Ectodermal cell (in vitro differentiated cells): ENCODE data around the gene WDR89.
"Not testable (repeated sequence)": the region's sequence is repeated elsewhere in the genome, so short reads cannot be mapped to it uniquely, and the experiment has no call there.

Source experiments
- H3K27ac ChIP-seq: 2 replicates; pipeline ENCODE4 v1.7.0; 2013; ENCODE audit warnings: mild to moderate bottlenecking, low read depth, low read length; ENCODE audit not compliant: insufficient read depth, poor library complexity, severe bottlenecking
- H3K27me3 ChIP-seq: 2 replicates; pipeline ENCODE4 v1.7.0; 2013; ENCODE audit warnings: mild to moderate bottlenecking, low read length; ENCODE audit not compliant: insufficient read depth, control insufficient read depth, poor library complexity, severe bottlenecking
- H3K36me3 ChIP-seq: one replicate; pipeline ENCODE4 v1.7.0; 2013; ENCODE audit warnings: low read length; ENCODE audit not compliant: control insufficient read depth, insufficient read depth
- H3K4me1 ChIP-seq: one replicate; pipeline ENCODE4 v1.7.0; 2013; ENCODE audit warnings: low read length; ENCODE audit not compliant: control insufficient read depth, insufficient read depth
- H3K4me3 ChIP-seq: 2 replicates; pipeline ENCODE4 v1.7.0; 2013; ENCODE audit warnings: low read depth, low read length, control low read depth; ENCODE audit not compliant: insufficient read depth
- H3K9me3 ChIP-seq: 2 replicates; pipeline ENCODE4 v1.7.0; 2013; ENCODE audit warnings: mild to moderate bottlenecking, low read length, moderate library complexity; ENCODE audit not compliant: control insufficient read depth
- WGBS, 2 experiments: methylation state at CpG; one replicate each; pipeline ENCODE4 v1.1.7; 2013; ENCODE audit warnings: missing lambda C conversion rate in 2 of 2; 5-methylcytosine and 5-hydroxymethylcytosine counted together

The WDR89 gene

DNA sequence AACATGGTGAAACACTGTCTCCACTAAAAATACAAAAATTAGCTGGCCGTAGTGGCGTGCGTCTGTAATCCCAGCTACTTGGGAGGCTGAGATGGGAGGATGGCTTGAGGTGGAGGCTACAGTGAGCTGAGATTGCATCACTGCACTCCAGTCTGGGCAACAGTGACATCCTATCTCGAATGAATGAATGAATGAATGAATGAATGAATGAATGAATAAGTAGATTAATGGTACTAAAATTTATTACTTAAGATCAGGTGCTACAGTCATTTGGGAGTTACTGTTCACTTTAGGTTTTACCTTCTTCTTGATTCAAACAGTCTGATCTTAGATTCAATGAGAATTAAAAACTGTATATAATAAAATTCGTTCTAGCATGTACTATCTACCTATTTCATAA is 31.6 kb upstream of the WDR89 start:
- Histone ChIP-seq H3K27ac (no peak overlapping the region), H3K27me3 (no peaks in the 10 kb centered on the region), H3K4me1 (no peaks in the 10 kb centered on the region), H3K4me3 (no peak overlapping the region), H3K9me3 (no peaks in the 10 kb centered on the region), H3K36me3 (no peaks in the 10 kb centered on the region)
- 89 to 90% methylated on average over 5 of the region's 5 CpGs for WGBS, 2 experiments

DNA sequence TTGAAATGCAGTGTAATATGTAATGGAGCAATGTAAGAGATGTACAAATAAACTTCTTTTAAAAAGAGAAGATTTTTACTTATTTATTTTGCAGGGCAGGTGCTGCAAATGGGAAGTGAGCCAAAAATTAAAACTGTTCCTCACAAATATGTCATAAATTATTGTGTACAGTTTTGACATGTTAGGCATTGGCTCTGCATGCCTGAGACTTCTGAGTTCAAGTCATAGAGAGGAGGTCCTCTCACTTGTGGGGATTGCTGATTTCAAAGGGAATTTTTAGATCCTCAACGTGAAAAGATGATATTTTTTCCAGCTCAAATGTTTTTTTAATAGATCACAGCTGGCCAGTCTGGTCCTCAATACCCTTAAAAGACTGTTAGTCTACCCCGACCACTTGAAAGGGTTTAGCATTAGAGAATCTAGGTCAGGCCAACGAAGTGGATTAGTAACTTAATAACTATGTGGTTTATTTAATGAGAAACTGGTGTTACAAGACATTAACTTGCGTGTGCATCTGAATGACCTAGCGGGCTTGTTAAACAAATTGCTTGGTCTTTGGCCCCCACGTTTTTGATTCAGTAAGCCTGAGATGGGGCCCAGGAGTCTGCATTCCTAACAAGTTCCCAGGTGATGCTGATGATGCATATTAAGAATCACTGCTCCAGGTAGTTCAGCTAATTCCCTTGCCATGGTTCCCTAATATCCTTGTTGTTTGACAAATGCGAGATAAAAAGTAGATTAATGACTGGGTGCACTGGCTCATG is 30.9 kb upstream of the WDR89 start:
- WGBS, 2 experiments = 87 to 89% methylated on average over 7 of the region's 7 CpGs
- no peaks in the 10 kb centered on the region for H3K9me3 ChIP-seq
- H3K36me3 ChIP-seq = no peaks in the 10 kb centered on the region
- no peaks in the 10 kb centered on the region for H3K4me1 ChIP-seq
- no peak overlapping the region for H3K4me3 ChIP-seq
- no peaks in the 10 kb centered on the region for H3K27me3 ChIP-seq
- H3K27ac ChIP-seq = no peak overlapping the region

DNA sequence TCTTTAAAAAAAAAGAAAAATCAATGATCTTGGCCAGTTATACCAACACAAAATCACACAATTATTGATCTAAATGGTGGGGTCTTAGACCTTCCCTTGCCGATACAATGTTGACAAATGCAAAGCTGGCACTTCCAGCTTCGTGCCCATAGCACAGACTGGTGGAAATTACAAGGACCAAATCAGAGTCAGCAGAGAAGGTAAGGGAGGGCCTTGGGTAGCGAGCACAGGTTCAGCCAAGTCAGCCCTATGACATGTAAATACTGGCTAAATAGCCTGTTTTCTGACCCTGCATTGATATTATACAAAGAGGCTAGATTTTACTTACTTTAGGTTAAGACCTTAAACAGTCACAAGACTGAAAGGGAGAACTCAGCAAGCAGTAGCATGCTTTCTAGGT is 30.3 kb upstream of the WDR89 start:
- Histone ChIP-seq H3K4me1 (no peaks in the 10 kb centered on the region), H3K27me3 (no peaks in the 10 kb centered on the region), H3K4me3 (no peak overlapping the region), H3K9me3 (no peaks in the 10 kb centered on the region), H3K36me3 (no peaks in the 10 kb centered on the region), H3K27ac (no peak overlapping the region)
- 84 to 88% methylated on average over 3 of the region's 3 CpGs for WGBS, 2 experiments

DNA sequence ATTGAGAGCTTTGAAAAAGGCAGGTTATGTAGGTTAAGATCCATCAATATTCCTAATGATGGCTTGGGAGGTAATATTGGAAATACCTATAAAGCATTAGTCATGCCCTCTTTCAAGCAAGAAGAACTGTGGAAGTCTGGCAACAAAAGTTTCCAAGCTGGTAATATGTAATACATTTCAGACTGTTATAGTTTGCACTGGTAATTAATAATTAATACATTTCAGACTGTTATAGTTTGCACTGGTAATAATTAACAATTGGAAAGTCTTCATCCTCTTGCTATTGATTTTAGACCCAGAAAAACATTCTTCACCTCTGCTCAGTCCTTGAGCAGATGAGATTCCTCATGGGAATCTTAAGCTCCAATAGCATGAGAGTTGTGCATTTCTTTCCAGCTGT is 29.0 kb upstream of the WDR89 start:
- H3K4me3 ChIP-seq = no peak overlapping the region
- no peaks in the 10 kb centered on the region for H3K9me3 ChIP-seq
- H3K27me3 ChIP-seq = no peaks in the 10 kb centered on the region
- H3K27ac ChIP-seq = no peak overlapping the region
- H3K36me3 ChIP-seq = no peaks in the 10 kb centered on the region
- no peaks in the 10 kb centered on the region for H3K4me1 ChIP-seq

DNA sequence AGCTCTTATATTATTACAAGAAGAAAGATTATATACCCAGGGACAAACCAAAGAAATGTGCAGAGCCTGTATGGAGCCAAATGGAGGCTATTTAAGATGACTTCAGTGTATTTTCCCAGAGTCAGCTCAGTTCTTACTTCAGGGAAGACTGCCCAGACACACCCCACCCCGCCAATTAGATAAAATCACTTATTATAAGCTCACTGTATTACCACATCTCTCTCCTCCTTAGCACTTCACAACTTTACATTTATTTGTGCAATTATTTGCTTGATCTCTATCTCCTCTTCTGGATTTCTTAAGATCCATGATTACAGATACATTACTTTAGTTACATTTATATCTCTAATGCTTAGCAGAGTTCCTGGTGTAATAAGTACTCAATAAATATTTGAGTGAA is 24.7 kb upstream of the WDR89 start:
- Histone ChIP-seq H3K9me3 (no peaks in the 10 kb centered on the region), H3K36me3 (no peaks in the 10 kb centered on the region), H3K4me3 (no peak overlapping the region), H3K4me1 (no peaks in the 10 kb centered on the region), H3K27me3 (no peaks in the 10 kb centered on the region), H3K27ac (no peak overlapping the region)
- 79 to 83% methylated on average over 1 of the region's 1 CpG for WGBS, 2 experiments

DNA sequence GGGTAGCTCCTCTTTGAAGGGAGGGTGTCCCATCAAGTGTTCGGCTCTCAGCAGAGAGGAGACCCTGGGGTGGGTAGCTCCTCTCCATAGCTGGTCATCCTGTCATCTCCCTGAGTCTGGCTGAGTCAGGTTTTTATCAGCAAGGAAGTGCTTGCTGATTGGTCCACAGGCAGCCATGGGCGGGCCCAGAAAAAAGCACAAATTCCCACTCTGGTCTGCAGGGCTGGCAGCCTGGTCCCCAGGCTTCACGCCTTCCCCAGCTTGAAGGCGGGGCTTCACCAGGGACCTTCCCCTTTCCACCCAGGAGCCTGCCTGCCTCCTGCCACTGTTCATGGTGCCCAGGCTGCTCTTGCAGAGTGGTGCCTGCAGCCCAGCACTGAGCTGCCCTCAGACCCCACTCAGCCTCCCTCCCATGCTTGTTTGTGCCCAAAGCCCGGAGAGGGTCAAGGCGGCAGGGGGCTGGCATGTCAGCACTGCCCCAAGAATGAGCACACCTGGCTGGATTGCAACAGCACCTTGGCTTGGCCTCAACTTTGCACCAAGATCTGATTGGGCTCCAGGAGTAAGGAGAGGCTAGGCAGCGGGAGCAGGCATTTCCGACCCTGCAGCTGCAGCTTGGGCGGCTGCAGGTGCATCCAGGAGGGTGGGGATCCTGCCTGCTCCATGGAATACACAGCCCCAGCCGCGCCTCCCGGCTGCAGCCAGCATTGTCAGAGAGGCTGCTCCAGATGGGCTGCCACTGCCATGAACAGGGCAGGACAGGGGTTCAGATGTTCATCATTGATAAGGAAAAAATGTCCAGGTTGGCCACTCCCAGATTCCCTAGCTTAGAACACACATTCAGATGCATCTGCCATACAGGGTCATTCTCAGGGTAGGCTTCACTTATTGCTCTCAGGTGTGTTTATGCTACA is 22.0 kb upstream of the WDR89 start:
- Histone ChIP-seq H3K9me3 (no peaks in the 10 kb centered on the region), H3K36me3 (no peaks in the 10 kb centered on the region), H3K4me3 (no peak overlapping the region), H3K4me1 (no peaks in the 10 kb centered on the region), H3K27me3 (no peaks in the 10 kb centered on the region), H3K27ac (no peak overlapping the region)
- WGBS, 2 experiments = 93% methylated on average over 12 of the region's 12 CpGs

DNA sequence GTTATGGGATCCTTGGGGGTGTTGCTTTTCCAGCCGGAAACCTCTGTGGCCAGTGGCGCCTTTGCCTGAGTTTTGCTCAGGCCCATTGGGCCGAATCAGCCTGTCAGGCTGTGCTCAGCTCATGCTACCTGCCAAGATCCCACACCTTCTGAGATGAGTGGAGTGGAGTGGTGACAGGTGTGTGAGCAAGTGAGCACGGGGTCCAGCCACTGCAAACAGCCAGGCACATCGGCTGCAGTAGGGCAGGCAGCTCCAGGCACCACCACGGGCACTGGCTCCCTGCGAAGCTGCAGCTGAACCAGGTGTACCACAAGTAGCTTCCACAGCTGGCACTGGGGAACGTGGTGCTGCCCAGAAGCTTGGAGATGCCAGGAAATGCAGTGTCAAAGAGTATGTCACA is 21.1 kb upstream of the WDR89 start:
- no peak overlapping the region for H3K4me3 ChIP-seq
- no peaks in the 10 kb centered on the region for H3K27me3 ChIP-seq
- no peak overlapping the region for H3K27ac ChIP-seq
- no peaks in the 10 kb centered on the region for H3K36me3 ChIP-seq
- WGBS, 2 experiments = 95 to 97% methylated on average over 8 of the region's 8 CpGs
- H3K9me3 ChIP-seq = no peaks in the 10 kb centered on the region
- no peaks in the 10 kb centered on the region for H3K4me1 ChIP-seq

DNA sequence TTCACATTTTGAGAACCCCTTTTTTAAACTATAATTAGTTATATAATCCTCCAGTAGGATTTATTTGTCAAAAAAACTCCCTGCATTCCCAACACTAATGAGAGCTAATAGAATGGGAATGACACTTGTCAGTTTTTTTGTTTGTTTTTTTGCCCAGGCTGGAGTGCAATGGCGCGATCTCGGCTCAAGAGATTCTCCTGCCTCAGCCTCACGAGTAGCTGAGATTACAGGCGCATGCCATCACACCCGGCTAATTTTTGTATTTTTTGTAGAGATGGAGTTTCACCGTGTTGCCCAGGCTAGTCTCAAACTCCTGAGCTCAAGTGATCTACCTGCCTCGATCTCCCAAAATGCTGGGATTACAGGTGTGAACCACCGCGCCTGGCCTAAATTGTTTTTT is 20.2 kb upstream of the WDR89 start:
- H3K4me3 ChIP-seq, H3K27me3 ChIP-seq, H3K9me3 ChIP-seq, H3K27ac ChIP-seq, H3K36me3 ChIP-seq, H3K4me1 ChIP-seq: not testable (repeated sequence)
- 96 to 98% methylated on average over 10 of the region's 10 CpGs for WGBS, 2 experiments

DNA sequence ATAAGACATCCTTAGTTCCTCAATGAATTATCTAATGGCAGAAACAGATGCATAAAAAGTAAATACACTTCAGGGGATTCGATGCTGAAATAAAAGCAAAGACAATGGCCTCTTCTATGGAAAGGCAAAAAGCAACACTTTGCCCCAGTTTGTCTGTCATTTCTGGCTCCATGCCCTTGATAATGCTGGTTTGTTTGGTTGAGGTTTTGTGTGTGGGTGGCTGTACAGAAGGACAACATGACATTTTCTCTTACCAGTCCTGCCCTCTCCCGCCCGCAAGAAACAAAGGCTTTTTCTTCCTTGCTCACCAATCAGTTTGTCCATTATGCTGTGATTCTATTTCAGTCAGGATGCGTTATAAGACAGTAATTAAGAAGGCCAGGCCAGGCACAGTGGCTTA is 18.1 kb upstream of the WDR89 start:
- H3K4me3 ChIP-seq = no peak overlapping the region
- WGBS, 2 experiments = 88 to 93% methylated on average over 4 of the region's 4 CpGs
- no peaks in the 10 kb centered on the region for H3K9me3 ChIP-seq
- no peaks in the 10 kb centered on the region for H3K36me3 ChIP-seq
- no peaks in the 10 kb centered on the region for H3K4me1 ChIP-seq
- no peak overlapping the region for H3K27ac ChIP-seq
- no peaks in the 10 kb centered on the region for H3K27me3 ChIP-seq

DNA sequence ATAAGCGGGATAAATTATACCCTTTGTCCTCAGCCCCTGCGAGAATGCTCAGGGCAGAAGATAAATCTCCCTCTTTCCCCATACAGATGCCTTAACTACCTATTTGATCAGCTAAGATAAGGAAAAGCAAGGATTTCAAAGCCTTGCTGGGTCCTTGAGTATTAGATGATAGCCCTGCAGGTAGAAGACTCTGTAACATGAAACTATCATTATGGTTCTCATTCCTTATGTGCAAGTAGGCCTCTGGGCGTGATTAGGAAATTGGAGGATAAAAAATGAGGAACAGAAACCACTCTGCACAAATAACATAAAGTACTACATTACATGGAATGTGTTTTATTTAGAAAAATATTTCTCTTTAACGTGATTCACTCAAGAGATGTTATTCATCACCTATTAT is 14.5 kb upstream of the WDR89 start:
- Histone ChIP-seq H3K27ac (no peak overlapping the region), H3K9me3 (no peaks in the 10 kb centered on the region), H3K4me3 (no peak overlapping the region), H3K27me3 (no peaks in the 10 kb centered on the region), H3K4me1 (no peaks in the 10 kb centered on the region), H3K36me3 (no peaks in the 10 kb centered on the region)
- WGBS, 2 experiments = 95 to 96% methylated on average over 3 to 4 of the region's 4 CpGs
